Neural cell (in vitro differentiated cells): Measurements from ENCODE around the gene TTC22. TPM values are rescaled to one million over a fixed set of nuclear protein-coding genes. Genes with fewer than 3 reads are reported as not detected.

Experiments
- H2AFZ ChIP-seq: fragments of 200-600, 300-800 bp; sonication (generic), shearing (Covaris generic); 2 replicates; pipeline ENCODE4 v1.6.0; 2014; ENCODE audit warnings: low read depth, mild to moderate bottlenecking, antibody characterized with exemption, low read length, moderate library complexity
- H3F3A ChIP-seq: fragments of 200-600 bp; shearing (Covaris generic); 2 replicates; pipeline ENCODE4 v1.6.1; 2016; ENCODE audit warnings: mild to moderate bottlenecking, moderate library complexity, mixed read lengths, antibody characterized with exemption, low read length; ENCODE audit not compliant: insufficient read depth, poor library complexity, severe bottlenecking
- H3K27ac ChIP-seq: fragments of 200-600, 300-800 bp; sonication (generic), shearing (Covaris generic); 2 replicates; pipeline ENCODE4 v1.5.1; 2014; ENCODE audit warnings: mild to moderate bottlenecking, low read length, moderate library complexity
- H3K27me3 ChIP-seq: fragments of 300-800, 200-600 bp; sonication (generic), shearing (Covaris generic); 2 replicates; pipeline ENCODE4 v1.6.0; 2014; ENCODE audit warnings: mild to moderate bottlenecking, low read depth, low read length, moderate library complexity; ENCODE audit not compliant: insufficient read depth
- H3K36me3 ChIP-seq: fragments of 300-800, 200-600 bp; sonication (generic), shearing (Covaris generic); 2 replicates; pipeline ENCODE4 v1.5.1; 2014; ENCODE audit warnings: mild to moderate bottlenecking, antibody characterized with exemption, low read length, moderate library complexity; ENCODE audit not compliant: insufficient read depth
- H3K4me2 ChIP-seq: fragments of 300-800, 200-600 bp; sonication (generic), shearing (Covaris generic); 2 replicates; pipeline ENCODE4 v1.6.0; 2014; ENCODE audit warnings: mild to moderate bottlenecking, low read length
- H3K4me3 ChIP-seq: fragments of 300-800, 200-600 bp; sonication (generic), shearing (Covaris generic); 2 replicates; pipeline ENCODE4 v1.5.1; 2014; ENCODE audit warnings: mild to moderate bottlenecking, low read length, moderate library complexity
- H3K79me2 ChIP-seq: fragments of 200-600 bp; shearing (Covaris generic); replicated peaks from 2 replicates; pipeline ENCODE4 v1.6.0; 2014; ENCODE audit warnings: mild to moderate bottlenecking, low read length, moderate library complexity; ENCODE audit not compliant: insufficient read depth
- H3K9ac ChIP-seq: fragments of 300-800, 200-600 bp; sonication (generic), shearing (Covaris generic); 2 replicates; pipeline ENCODE4 v1.6.1; 2016; ENCODE audit warnings: mild to moderate bottlenecking, low read length, mixed read lengths
- H3K9me2 ChIP-seq: fragments of 200-600 bp; shearing (Covaris generic); 2 replicates; pipeline ENCODE4 v1.6.1; 2016; ENCODE audit warnings: mild to moderate bottlenecking, low read length, mixed read lengths; ENCODE audit not compliant: insufficient read depth
- H3K9me3 ChIP-seq: fragments of 200-600, 300-800 bp; sonication (generic), shearing (Covaris generic); 2 replicates; pipeline ENCODE4 v1.6.1; 2016; ENCODE audit warnings: mild to moderate bottlenecking, mixed run types, low read length, moderate library complexity, mixed read lengths
- H4K20me1 ChIP-seq: fragments of 200-600 bp; shearing (Covaris generic); 2 replicates; pipeline ENCODE4 v1.6.1; 2016; ENCODE audit warnings: mild to moderate bottlenecking, mixed run types; ENCODE audit not compliant: insufficient read depth
- CTCF ChIP-seq: fragments of 450-650 bp; IDR thresholded peaks from 2 replicates; pipeline ENCODE4 v1.5.1; 2014; ENCODE audit warnings: antibody characterized with exemption, mild to moderate bottlenecking, moderate library complexity; ENCODE audit not compliant: poor library complexity, severe bottlenecking
- EP300 ChIP-seq: fragments of 450-650 bp; conservative IDR thresholded peaks from 2 replicates; pipeline ENCODE4 v1.6.1; 2014; ENCODE audit warnings: antibody characterized with exemption, mild to moderate bottlenecking, moderate library complexity; ENCODE audit not compliant: poor library complexity, severe bottlenecking
- EZH2 ChIP-seq: fragments of 200-600, 300-800 bp; shearing (Covaris generic), sonication (generic); IDR thresholded peaks from 2 replicates; pipeline ENCODE4 v1.6.1; 2014; ENCODE audit warnings: antibody characterized with exemption, low read length, borderline replicate concordance, mild to moderate bottlenecking; ENCODE audit not compliant: insufficient read depth, poor library complexity, severe bottlenecking
- MXI1 ChIP-seq: fragments of 450-650 bp; conservative IDR thresholded peaks from 2 replicates; pipeline ENCODE4 v1.6.1; 2014; ENCODE audit warnings: antibody characterized with exemption, mild to moderate bottlenecking; ENCODE audit not compliant: poor library complexity, severe bottlenecking
- POLR2AphosphoS5 ChIP-seq: IDR thresholded peaks from 2 replicates; pipeline ENCODE4 v1.6.1; 2012
- RAD21 ChIP-seq: fragments of 450-650 bp; conservative IDR thresholded peaks from 2 replicates; pipeline ENCODE4 v1.6.1; 2014; ENCODE audit warnings: antibody characterized with exemption, mild to moderate bottlenecking, moderate library complexity
- REST ChIP-seq: IDR thresholded peaks from 2 replicates; pipeline ENCODE4 v1.6.1; 2012; ENCODE audit warnings: borderline replicate concordance
- SMC3 ChIP-seq: fragments of 450-650 bp; conservative IDR thresholded peaks from 2 replicates; pipeline ENCODE4 v1.6.1; 2014; ENCODE audit warnings: antibody characterized with exemption, mild to moderate bottlenecking, moderate library complexity; ENCODE audit not compliant: poor library complexity
- TAF1 ChIP-seq: IDR thresholded peaks from 2 replicates; pipeline ENCODE4 v1.6.1; 2012; ENCODE audit warnings: low read depth
- polyA plus RNA-seq: library from polyadenylated mRNA; depleted of rRNA; stranded (reverse); fragments of >200 nt; gene quantifications from 2 replicates; pipeline ENCODE4 v1.2.3, GENCODE V29; 2014

The TTC22 gene
- polyA plus RNA-seq, 1 donor from 2014 or later: not detected

- Histone ChIP-seq H3K4me2 (no peak overlapping the region), H3F3A (no peaks in the 10 kb centered on the region), H3K4me3 (no peak overlapping the region), H3K27me3 (no peaks in the 10 kb centered on the region), H3K9ac (no peak overlapping the region), H3K9me3 (no peaks in the 10 kb centered on the region), H4K20me1 (no peaks in the 10 kb centered on the region), H3K9me2 (no peaks in the 10 kb centered on the region), H3K27ac (no peak overlapping the region), H3K79me2 (no peaks in the 10 kb centered on the region), H2AFZ (no peak overlapping the region), H3K36me3 (no peaks in the 10 kb centered on the region)
- TF ChIP-seq CTCF (no peak), SMC3 (no peak), POLR2AphosphoS5 (no peak), RAD21 (no peak), REST (no peak), TAF1 (no peak), EZH2 (no peak), EP300 (no peak), MXI1 (no peak)
Observed at GRCh38 chr1:54745274-54745673, 55.8 kb downstream of the TTC22 start.

- Histone ChIP-seq H3K4me3 (no peak overlapping the region), H3K4me2 (no peak overlapping the region), H4K20me1 (no peaks in the 10 kb centered on the region), H2AFZ (no peak overlapping the region), H3K36me3 (no peaks in the 10 kb centered on the region), H3K27me3 (no peaks in the 10 kb centered on the region), H3K9ac (no peak overlapping the region), H3F3A (no peaks in the 10 kb centered on the region), H3K79me2 (no peaks in the 10 kb centered on the region), H3K9me3 (no peaks in the 10 kb centered on the region), H3K27ac (no peak overlapping the region), H3K9me2 (no peaks in the 10 kb centered on the region)
- TF ChIP-seq POLR2AphosphoS5: no peak
- no peak for TF ChIP-seq RAD21
- no peak for TF ChIP-seq REST
- TF ChIP-seq SMC3: no peak
- TF ChIP-seq TAF1: no peak
- no peak for TF ChIP-seq MXI1
- TF ChIP-seq CTCF: no peak
- TF ChIP-seq EZH2: no peak
- TF ChIP-seq EP300: no peak
Observed at GRCh38 chr1:54744696-54745095, 56.4 kb downstream of the TTC22 start.
